Measurements from ENCODE around the gene DENND2C. TPM values are rescaled to one million over a fixed set of nuclear protein-coding genes. Genes with fewer than 3 reads are reported as not detected.
"Not testable (repeated sequence)": the region's sequence is repeated elsewhere in the genome, so short reads cannot be mapped to it uniquely, and the experiment has no call there.

The DENND2C gene
- total RNA-seq, 1 experiment from 2014 or later = not detected

DNA sequence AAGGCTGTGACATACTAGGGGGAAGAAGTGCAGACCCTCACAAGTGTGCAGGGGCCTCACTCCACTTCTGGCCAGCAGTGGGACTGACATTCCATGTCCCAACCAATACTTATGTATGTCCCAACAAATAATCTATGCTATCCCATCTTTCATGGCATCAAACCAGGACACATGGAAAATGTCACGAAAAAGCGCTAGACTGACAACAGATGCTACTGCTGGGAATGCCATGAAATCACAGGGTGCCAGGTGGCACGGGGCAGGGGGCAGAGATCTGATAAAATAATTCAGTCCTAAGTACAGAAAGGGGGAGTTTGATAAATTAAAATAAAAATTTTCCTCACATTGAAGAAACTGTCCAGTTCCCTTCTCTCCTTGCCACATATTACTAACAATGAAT lies 60.8 kb downstream of the DENND2C start:
- DNase-seq (ENCODE audit: low spot score) = no peak

DNA sequence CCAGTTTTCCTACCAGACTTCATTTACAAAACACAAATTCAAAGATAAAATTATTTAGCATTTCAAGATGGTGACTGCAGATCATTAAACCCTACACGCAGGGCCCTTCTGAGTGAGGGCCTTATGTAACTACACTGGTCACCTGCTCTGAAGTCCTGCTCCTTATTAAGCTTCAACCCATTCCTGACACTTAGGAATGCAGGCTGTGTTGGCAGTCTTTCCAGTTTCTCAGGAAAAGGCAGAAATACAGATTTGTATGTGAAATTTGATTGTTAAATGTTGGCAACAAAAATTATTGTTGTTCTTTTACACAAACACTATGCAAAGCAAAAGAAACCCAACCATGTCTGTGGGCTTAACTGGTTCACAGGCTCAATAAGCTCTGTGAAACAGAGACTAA lies 62.6 kb downstream of the DENND2C start:
- no peak for DNase-seq (ENCODE audit: low spot score)

DNA sequence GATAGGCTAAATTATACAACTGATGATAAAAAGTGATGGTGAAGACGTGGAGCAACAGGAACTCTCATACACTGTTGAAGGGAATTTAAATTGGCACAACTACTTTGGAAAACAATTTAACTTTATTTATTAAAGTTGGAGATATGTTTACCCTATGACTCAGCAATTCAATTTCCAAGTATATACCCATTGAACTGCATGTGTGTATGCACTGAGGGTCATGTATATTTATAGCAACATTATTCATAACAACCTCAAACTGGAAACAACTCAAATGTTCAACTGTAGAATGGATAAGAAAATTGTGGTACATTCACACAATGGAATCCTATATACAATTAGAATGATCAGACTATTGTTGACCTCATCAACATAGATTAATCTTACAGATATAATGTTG lies 71.9 kb downstream of the DENND2C start:
- no peak for DNase-seq (ENCODE audit: low spot score)

DNA sequence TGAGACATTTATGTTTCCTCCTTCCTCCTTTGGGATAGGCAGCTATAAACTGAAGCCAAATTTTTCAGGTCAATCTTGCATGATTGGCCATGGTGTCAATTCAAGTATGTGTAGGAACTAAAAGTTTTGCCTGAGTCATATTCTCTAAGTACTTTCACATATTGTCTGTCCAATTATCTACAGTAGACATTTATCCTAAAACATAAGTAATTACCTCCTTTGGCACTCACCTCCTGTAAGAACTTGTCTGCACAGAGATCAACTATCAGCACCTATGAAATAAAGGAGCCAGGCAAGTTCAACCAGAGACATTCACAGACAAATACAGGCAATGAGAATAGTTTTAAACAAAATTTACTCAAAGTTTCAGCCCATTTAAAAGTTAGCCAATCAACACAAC lies 74.2 kb downstream of the DENND2C start:
- DNase-seq (ENCODE audit: low spot score) = no peak

DNA sequence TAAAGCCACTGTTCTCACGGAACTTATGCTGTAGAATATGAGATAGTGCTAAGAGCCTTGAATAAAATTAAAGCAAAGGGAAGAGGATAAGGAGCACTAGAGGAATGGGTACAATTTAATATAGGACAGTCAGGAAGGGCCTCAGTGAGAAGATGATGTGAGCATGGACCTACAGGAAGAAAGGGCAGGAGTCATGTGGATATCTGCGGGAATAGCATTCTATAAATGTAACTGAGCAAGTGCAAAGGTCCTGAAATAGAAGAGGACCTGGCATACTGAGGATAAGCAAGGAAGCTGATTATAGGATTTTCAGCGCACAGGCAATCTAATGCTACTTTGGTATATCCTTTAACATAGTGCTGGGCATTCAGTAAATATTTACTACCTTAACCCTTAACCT lies 75.8 kb downstream of the DENND2C start:
- no peak for DNase-seq (ENCODE audit: low spot score)

DNA sequence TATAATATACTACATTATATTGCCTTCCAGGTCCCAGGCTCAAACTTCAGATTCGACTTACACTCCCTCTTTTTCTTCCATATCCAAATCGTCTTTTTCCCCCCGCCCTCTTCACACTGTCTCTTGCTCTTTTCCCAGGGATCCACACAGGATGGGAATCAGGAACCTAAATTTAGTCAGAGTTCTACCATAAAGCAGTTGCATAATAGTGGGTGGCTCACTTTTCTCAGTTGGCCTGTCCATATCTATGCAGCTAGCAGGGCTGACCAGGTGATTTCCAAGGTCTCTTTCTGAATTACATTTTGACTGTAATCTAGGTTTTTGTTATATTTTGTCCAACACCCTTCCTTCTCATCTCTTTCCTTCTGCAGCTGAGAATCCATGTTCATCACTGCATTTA lies 80.7 kb downstream of the DENND2C start:
- no peak for DNase-seq (ENCODE audit: low spot score)

DNA sequence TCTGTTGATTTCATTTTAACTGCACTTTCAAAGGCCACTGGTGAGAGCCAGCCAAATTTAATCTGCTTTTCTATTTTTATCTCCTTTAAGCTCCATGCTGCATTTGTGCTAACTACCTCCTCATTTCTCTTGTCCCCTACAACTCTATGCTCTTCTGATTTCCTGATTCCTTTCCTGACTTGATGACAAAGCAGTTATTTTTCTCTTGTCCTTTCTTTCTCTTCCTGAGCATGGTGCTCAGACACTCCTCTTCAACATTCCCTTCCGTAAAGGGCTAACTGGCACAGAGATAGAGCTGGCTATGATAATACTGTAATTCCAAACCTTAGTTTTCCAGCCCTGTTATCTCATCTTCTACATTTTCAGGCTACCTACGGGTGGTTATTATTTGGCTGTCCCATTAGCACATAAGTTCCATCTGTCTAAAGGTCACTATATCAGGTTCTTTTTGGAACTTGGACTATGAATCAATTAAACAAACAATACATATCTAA lies 81.6 kb downstream of the DENND2C start:
- no peak for DNase-seq (ENCODE audit: low spot score)

DNA sequence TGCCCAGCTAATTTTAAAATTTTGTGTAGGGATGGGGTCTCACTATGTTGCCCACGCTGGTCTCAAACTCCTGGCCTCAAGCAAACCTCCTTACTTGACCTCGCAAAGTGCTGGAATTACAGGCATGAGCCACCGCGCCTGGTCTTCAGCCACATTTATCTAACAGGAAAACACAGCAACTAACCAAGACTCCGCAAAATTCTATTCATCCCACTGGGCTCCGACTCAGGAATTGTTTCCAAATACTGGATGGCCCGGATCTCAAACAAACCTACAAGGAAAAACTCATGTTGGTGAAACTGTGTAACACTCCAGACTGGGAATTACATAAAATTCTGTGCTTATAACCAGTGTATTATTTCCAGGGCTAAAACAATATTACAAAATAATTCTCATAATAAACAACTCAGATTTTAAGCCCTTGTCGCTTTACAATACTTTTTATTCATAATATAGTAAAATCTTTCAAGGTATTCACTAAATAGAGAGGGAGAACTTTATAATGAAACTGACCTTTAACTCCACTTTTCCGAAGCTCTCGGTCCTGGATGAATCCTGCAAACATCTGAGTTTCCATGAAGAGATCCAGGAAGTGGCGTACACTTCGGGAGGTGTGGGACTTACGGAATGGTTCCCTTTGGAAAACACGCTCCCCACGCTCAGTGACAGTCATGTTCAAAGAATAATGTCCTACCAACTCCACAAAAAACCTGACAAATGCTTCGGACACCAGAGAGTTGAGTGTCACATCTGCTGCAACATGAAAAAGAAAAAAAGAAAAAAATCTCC lies 82.5 kb downstream of the DENND2C start:
- DNase-seq (ENCODE audit: low spot score) = no peak

DNA sequence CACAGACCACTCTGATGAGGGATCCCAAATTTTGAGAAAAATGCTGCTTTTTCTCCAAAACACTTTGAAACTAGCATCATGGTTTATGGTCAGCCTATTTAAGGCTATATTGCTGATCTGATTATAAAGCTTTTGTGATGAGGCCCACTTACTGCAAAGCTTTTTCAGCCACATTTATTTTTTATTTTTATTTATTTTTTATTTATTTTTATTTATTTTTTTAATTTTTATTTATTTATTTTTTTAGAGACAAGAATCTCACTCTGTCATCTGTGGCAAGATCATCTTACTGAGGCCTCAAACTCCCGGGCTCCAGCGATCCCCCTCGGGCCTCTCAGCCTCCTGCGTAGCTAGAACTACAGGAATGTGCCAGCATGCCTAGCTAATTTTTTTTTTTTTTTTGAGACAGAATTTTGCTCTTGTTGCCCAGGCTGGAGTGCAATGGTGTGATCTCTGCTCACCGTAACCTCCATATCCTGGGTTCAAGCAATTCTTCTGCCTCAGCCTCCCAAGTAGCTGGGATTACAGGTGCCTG lies 83.3 kb downstream of the DENND2C start:
- no peak for DNase-seq (ENCODE audit: low spot score)

DNA sequence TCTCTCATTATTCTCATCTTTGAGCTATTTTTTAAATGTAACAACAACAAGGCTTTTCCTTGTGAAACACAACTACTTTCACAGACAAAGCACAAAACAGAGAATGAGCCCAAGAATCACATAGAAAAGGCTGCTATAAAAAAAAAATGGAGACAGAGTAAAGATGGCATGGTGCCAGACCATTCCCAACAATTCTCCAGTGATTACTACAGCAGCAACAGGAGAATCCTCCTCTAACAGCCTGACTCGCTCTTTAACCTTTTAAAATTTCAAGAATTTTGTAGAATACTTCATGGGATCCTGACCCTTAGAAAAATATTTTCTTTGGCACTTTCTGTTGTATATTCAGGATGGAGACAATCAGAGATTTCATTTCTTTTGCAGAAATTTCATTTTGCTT lies 84.6 kb downstream of the DENND2C start:
- DNase-seq (ENCODE audit: low spot score) = no peak

DNA sequence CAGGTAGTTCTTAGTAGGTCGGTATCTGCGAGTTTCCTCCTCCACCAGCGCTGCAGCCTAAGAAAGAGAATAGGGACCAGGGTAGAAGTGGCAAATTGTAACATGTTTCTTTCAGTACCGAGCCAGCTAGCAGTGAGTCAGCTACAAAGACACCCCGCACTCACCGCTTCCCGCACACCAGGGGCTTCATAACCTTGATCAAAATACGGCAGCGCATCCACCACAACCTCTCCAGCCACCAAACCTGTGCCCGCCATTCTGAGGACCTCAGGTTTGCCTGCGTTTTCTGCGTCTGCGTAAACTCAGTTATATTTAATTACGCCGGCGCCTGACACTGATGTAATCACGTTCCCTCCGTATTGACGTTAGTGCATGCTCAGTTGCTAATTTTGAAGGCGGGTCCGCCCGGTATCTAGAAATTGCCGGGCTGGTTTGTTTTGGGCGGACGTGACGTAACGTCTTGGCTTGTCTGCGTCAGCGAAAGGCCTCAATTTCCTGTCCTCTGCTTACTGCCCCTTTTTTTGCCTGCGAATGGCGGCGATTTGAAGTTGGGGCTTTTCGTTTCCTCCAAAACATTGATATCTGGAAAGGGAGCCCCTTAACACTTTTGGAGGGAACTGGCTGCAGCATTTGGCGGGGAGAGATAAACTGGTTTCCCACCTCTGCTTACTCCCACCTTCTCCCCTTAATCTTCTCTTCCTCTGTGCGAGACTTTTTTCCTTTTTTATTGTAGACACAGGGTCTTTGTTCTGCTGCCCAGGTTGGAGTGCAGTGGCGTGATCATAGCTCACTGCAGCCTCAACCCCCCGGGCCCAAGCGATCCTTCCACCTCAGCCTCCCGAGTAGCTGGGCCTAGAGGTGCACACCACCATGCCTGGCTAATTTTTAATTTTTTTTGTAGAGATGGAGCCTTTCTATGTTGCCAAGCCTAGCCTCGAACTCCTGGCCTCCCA lies 88.2 kb downstream of the DENND2C start, which contains the start of gene BCAS2:
Gene BCAS2 (minus strand): TSS at position 281 of the 953 bp plus-strand sequence. CDS start 24 bp downstream, at position 257.
- DNase-seq (ENCODE audit: low spot score) = peak; percentile 96

DNA sequence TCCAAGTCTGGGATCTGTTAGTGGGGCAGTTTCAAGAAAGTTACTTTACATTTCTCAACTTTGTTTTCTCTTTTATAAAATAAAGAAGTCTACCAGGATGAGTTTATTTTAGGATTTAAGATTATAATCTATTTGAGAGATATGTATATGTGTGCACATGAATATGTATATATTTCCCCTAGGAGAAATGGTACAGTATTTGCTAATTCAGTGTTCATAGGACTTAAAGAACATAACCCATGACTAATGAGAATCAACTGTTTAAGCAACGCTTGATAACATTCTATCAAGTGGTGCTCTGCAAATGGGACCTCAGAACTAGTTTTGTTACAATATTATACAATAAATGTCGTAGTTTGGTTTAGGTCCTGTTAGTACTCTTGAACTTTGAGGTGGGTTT lies 95.5 kb downstream of the DENND2C start:
- DNase-seq (ENCODE audit: low spot score) = no peak

DNA sequence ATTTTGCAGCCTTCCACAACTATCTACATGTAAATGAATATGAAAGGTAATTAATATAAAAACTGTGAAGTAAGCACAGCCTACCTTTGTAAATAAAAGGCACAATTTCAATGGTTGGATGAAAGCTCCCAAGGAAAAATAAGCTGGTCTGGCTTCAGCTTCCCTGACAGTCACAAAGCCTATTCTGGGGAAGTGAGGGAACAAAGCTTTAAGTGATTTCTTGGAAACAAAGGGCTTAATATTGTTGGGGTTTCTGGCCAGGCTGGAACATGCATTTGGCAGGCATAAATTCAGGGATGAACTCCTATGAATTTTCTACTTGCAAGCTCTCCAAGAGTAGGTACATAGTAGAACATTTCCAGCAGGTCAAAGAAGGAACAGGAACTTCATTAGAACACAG lies 105.7 kb downstream of the DENND2C start:
- no peak for DNase-seq (ENCODE audit: low spot score)

DNA sequence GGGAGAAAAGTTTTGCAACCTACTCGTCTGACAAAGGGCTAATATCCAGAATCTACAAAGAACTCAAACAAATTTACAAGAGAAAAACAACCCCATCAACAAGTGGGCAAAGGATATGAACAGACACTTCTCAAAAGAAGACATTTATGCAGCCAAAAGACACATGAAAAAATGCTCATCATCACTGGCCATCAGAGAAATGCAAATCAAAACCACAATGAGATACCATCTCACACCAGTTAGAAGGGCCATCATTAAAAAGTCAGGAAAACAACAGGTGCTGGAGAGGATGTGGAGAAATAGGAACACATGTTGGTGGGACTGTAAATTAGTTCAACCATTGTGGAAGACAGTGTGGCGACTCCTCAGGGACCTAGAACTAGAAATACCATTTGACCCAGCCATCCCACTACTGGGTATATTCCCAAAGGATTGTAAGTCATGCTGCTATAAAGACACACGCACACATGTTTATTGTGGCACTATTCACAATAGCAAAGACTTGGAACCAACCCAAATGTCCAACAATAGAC lies 106.8 kb downstream of the DENND2C start:
- DNase-seq (ENCODE audit: low spot score) = not testable (repeated sequence)

DNA sequence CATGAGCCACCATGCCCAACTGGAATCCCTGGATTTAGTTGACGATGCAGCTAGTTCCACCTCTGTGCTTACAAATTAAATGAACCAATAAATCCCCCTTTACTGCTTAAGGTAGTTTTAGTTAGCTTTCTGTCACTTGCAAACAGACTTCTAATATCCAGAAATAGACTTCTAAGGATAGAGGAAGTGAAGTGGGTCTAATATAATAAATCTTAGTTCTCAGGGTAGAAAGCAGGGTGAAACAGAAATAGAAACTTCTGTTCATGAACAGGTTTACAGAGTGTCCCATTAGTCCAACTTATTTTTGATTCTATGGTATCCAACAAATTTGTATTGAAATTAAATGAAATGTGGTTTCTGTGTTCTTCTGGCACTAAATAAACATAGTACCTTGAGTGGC lies 108.5 kb downstream of the DENND2C start:
- DNase-seq (ENCODE audit: low spot score) = no peak

DNA sequence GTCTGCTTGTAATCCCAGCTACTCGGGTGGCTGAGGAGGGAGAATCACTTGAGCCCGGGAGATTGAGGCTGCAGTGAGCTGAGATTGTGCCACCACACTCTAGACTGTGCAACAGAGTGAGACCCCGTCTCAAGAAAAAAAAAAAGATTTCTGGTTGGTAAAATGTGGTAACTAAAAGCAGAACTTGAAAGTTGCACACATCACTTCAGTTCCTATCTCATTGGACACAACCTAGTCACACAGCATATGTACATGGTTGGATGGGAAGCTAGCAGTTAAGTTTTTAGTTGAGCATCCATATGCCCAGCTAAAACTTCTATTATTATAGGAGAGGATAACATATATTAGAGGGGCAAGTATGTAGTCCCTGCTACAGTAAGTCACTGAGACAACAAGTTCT lies 110.5 kb downstream of the DENND2C start:
- DNase-seq (ENCODE audit: low spot score) = no peak

DNA sequence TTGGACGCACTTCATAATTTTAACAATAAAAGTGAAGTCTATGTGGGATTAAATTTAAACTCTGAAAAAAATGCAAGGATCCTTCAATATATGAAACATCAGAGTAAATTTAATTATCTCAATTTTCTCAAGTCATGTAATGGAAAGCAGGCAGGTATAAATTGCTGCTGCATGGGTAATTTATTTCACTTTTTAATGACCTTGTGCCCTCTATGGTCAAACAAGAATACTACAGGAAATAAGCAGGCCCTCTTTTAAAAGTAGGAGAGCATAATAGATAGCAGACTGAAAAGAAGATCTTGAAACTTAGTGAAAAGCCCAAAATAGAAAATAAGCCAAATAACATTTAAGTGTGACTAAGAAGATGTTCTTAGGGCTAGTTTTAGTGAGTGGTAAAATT lies 111.3 kb downstream of the DENND2C start:
- DNase-seq (ENCODE audit: low spot score) = peak; percentile 43

DNA sequence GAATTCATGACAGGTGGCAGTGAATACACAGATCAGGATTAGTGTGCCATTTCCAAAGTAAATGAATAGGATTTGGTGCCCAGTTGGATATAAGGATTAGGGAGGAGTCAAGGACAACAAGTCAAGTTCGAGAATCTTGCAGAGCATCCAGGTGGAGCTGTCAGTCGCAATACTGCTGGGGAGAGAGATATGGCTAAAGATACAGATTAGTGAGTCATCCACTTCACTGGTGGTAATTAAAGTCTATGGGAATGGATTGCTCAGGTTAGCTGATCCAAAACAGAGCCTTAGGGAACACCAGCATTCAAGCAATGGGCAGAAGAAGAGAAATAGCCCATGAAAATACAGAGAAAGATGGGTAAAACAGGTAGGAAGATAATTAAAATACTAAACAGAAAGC lies 115.3 kb downstream of the DENND2C start:
- no peak for DNase-seq (ENCODE audit: low spot score)

DNA sequence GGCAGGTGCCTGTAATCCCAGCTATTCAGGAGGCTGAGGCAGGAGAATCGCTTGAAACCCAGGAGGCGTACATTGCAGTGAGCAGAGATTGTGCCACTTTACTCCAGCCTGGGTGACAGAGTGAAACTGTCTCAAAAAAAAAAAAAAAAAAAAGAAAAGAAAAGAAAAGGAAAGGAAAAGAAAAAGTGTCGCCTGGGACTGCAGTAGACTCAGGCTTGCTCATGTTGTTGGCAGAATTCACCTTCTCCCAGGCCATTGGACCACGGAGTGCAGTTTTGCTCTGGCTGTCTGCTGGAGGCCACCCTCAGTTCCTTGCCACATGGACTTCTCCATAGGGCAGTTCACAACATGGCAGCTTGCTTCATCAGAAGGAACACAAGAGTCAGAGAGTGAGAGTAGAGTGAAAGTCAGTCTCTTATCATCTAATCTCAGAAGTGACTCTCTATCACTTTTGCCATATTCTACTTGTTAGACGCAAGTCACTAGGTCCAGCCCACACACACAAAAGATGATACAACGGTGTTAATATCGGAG lies 117.7 kb downstream of the DENND2C start:
- DNase-seq (ENCODE audit: low spot score) = no peak

DNA sequence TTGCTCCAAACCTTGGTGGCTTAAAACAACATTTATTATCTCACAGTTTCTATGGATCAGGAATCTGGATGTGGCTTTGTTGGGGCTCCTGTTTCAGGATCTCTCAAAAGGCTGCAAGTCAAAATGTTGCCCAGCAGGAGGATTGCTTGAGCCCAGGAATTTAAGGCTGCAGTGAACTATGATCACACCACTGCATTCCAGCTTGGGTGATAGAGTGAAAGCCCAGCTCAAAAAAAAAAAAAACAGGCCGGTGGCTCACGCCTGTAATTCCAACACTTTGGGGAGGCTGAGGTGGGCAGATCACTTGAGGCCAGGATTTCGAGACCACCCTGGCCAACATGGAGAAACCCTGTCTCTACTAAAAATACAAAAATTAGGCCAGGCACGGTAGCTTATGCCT lies 118.4 kb downstream of the DENND2C start:
- DNase-seq (ENCODE audit: low spot score) = no peak

DNA sequence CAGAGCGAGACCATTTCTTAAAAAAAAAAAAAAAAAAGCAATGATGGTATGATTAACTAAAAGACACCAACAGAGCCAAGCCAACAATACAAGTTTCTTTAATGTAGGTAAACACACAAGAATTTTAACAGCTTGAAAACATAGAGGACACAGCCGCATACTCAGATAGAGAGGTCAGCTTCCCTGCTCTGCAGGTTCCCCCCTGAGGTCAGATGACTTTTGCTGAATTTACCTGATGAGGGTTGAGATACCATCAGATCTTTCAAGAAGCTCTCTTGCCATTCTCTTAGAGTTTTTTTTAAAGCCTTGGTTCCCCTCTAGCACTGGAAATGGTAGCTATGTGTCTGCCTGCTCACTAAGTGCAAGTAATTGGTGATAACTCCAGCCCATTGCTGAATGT lies 119.5 kb downstream of the DENND2C start:
- DNase-seq (ENCODE audit: low spot score) = no peak

DNA sequence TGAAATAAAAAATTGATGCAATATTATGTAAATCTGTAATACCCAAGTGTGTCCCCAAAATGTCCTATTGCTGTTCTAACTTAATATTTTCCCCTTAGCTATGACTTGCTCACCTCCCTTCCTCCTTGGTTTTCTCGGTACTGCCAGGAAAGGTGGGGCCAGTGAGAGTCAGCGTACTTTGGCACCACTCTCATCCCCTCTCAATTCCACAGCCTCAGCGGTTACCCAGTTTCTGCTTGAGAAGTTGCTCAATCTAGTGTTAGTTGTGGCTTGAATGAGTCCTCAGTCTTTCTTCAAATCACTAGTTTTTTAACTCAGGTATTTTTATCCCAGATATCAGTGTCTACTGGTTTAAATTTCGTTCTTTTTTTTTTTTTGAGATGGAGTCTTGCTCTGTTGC lies 120.7 kb downstream of the DENND2C start:
- no peak for DNase-seq (ENCODE audit: low spot score)

Data from HT-29 (cell line).